ENCODE measurements around the gene DNAH2. TPM values are rescaled to one million over a fixed set of nuclear protein-coding genes. Genes with fewer than 3 reads are reported as not detected.

The DNAH2 gene
- total and polyA plus RNA-seq, 2 experiments from 2014 or later: 0.77 to 2.1 TPM

GRCh38 chr17:7745748-7746470 is 28.4 kb downstream of the DNAH2 start:
- no peak overlapping the region for H3K4me3 ChIP-seq
- no peaks in the 10 kb centered on the region for H4K20me1 ChIP-seq (ENCODE audit: insufficient read depth, poor library complexity, severe bottlenecking)
- H3K79me2 ChIP-seq: no peaks in the 10 kb centered on the region
- H3K4me2 ChIP-seq: peak overlapping the region; percentile 2
- peak; percentile 82 for DNase-seq (ENCODE audit: low spot score)
- TF ChIP-seq CTCF (IDR thresholded peaks at IDR 0.05; ENCODE audit: poor library complexity) (no peak), EZH2 (IDR thresholded peaks at IDR 0.05; ENCODE audit: borderline replicate concordance) (no peak), EZH2phosphoT487 (IDR thresholded peaks at IDR 0.05; ENCODE audit: low read depth, severe bottlenecking, unreplicated experiment) (no peak)
- no peaks in the 10 kb centered on the region for H3K36me3 ChIP-seq (replicated peaks; ENCODE audit: insufficient read depth, low read depth)
- H3K9me2 ChIP-seq (replicated peaks; ENCODE audit: insufficient read depth): no peaks in the 10 kb centered on the region
- no peak overlapping the region for H2AFZ ChIP-seq
- H3K27ac ChIP-seq: peak overlapping the region; percentile 38
- WGBS (ENCODE audit: low lambda C conversion rate, missing lambda C conversion rate): 27% methylated on average over 7 of the region's 7 CpGs
- H3K27me3 ChIP-seq: no peaks in the 10 kb centered on the region
- no peaks in the 10 kb centered on the region for H3K9me3 ChIP-seq (ENCODE audit: low read depth)
- H3K4me1 ChIP-seq (ENCODE audit: insufficient read depth): peaks cover 24% of the 10 kb centered on the region

GRCh38 chr17:7747635-7748071 is 30.1 kb downstream of the DNAH2 start:
- Histone ChIP-seq H3K4me3 (no peak overlapping the region), H3K9me3 (ENCODE audit: low read depth) (no peaks in the 10 kb centered on the region), H3K27me3 (no peaks in the 10 kb centered on the region), H3K36me3 (replicated peaks; ENCODE audit: insufficient read depth, low read depth) (no peaks in the 10 kb centered on the region), H3K27ac (peak overlapping the region; percentile 81), H3K4me1 (ENCODE audit: insufficient read depth) (peaks cover 24% of the 10 kb centered on the region), H4K20me1 (ENCODE audit: insufficient read depth, poor library complexity, severe bottlenecking) (no peaks in the 10 kb centered on the region), H3K9me2 (replicated peaks; ENCODE audit: insufficient read depth) (no peaks in the 10 kb centered on the region), H2AFZ (no peak overlapping the region), H3K79me2 (no peaks in the 10 kb centered on the region), H3K4me2 (peak overlapping the region; percentile 55)
- WGBS (ENCODE audit: low lambda C conversion rate, missing lambda C conversion rate): under 1% methylated on average over 4 of the region's 4 CpGs
- DNase-seq (ENCODE audit: low spot score): no peak
- TF ChIP-seq EZH2phosphoT487 (IDR thresholded peaks at IDR 0.05; ENCODE audit: low read depth, severe bottlenecking, unreplicated experiment): no peak
- TF ChIP-seq CTCF (IDR thresholded peaks at IDR 0.05; ENCODE audit: poor library complexity): no peak
- no peak for TF ChIP-seq EZH2 (IDR thresholded peaks at IDR 0.05; ENCODE audit: borderline replicate concordance)

GRCh38 chr17:7748076-7748775 is 30.7 kb downstream of the DNAH2 start:
- no peaks in the 10 kb centered on the region for H3K36me3 ChIP-seq (replicated peaks; ENCODE audit: insufficient read depth, low read depth)
- no peak for DNase-seq (ENCODE audit: low spot score)
- peaks cover 24% of the 10 kb centered on the region for H3K4me1 ChIP-seq (ENCODE audit: insufficient read depth)
- no peaks in the 10 kb centered on the region for H3K9me3 ChIP-seq (ENCODE audit: low read depth)
- no peak overlapping the region for H2AFZ ChIP-seq
- peak overlapping the region; percentile 55 for H3K4me2 ChIP-seq
- TF ChIP-seq EZH2 (IDR thresholded peaks at IDR 0.05; ENCODE audit: borderline replicate concordance) (no peak), EZH2phosphoT487 (IDR thresholded peaks at IDR 0.05; ENCODE audit: low read depth, severe bottlenecking, unreplicated experiment) (no peak), CTCF (IDR thresholded peaks at IDR 0.05; ENCODE audit: poor library complexity) (no peak)
- no peaks in the 10 kb centered on the region for H3K9me2 ChIP-seq (replicated peaks; ENCODE audit: insufficient read depth)
- no peaks in the 10 kb centered on the region for H4K20me1 ChIP-seq (ENCODE audit: insufficient read depth, poor library complexity, severe bottlenecking)
- H3K27me3 ChIP-seq: no peaks in the 10 kb centered on the region
- H3K27ac ChIP-seq: peak overlapping the region; percentile 81
- 28% methylated on average over 10 of the region's 10 CpGs for WGBS (ENCODE audit: low lambda C conversion rate, missing lambda C conversion rate)
- H3K79me2 ChIP-seq: no peaks in the 10 kb centered on the region
- no peak overlapping the region for H3K4me3 ChIP-seq

Data from hepatocyte (in vitro differentiated cells).